CD14-positive monocyte (primary cell): Measurements from ENCODE around the gene LIMS2. TPM values are rescaled to one million over a fixed set of nuclear protein-coding genes. Genes with fewer than 3 reads are reported as not detected.

Experiments used
- DNase-seq, 3 donors: peaks; one replicate each; pipeline ENCODE4 v3.0.0-alpha.2; 2011 to 2022
- H2AFZ ChIP-seq: 2 replicates; pipeline ENCODE4 v1.6.0; 2012; ENCODE audit warnings: mild to moderate bottlenecking, low read depth, low read length, inconsistent platforms; ENCODE audit not compliant: insufficient read depth, poor library complexity, severe bottlenecking
- H3K27ac ChIP-seq, 2 donors: 1 replicate in 1 of 2; 2 replicates in 1 of 2; pipeline ENCODE4 v1.5.1; 2012 to 2013; ENCODE audit warnings: low read length in 2 of 2, control low read depth in 1 of 2, inconsistent platforms in 1 of 2, low read depth in 1 of 2, mild to moderate bottlenecking in 1 of 2
- H3K27me3 ChIP-seq, 2 donors: one replicate each; pipeline versions ENCODE4 v1.6.0 to v1.6.1; 2011 to 2013; ENCODE audit warnings: low read length in 2 of 2; ENCODE audit not compliant: control insufficient read depth in 2 of 2, insufficient read depth in 2 of 2
- H3K36me3 ChIP-seq, 2 donors: replicated peaks in 1 of 2; 1 replicate in 1 of 2; 2 replicates in 1 of 2; pipeline versions ENCODE4 v1.5.1 to v1.6.1; 2012 to 2013; ENCODE audit warnings: low read length in 2 of 2, control low read depth in 1 of 2, inconsistent platforms in 1 of 2, mild to moderate bottlenecking in 1 of 2; ENCODE audit not compliant: insufficient read depth in 2 of 2, control insufficient read depth in 1 of 2
- H3K4me1 ChIP-seq, 2 donors: 1 replicate in 1 of 2; 2 replicates in 1 of 2; pipeline versions ENCODE4 v1.5.1 to v1.6.1; 2012 to 2013; ENCODE audit warnings: low read length in 2 of 2, control low read depth in 1 of 2, inconsistent platforms in 1 of 2, mild to moderate bottlenecking in 1 of 2, moderate library complexity in 1 of 2; ENCODE audit not compliant: insufficient read depth in 2 of 2, control insufficient read depth in 1 of 2
- H3K4me2 ChIP-seq: replicated peaks from 2 replicates; pipeline ENCODE3; 2012; ENCODE audit warnings: low read length, moderate library complexity, mild to moderate bottlenecking; ENCODE audit not compliant: poor library complexity, severe bottlenecking; ENCODE audit errors: extremely low read depth
- H3K4me3 ChIP-seq, 3 experiments: fragments of 200-600 bp in 1 of 3; sonication (generic) in 1 of 3; replicated peaks in 1 of 3; 1 replicate in 2 of 3; 2 replicates in 1 of 3; pipeline ENCODE4 v1.5.1; 2011 to 2013; ENCODE audit warnings: low read length in 3 of 3, mild to moderate bottlenecking in 3 of 3, control low read depth in 2 of 3, low read depth in 2 of 3, inconsistent platforms in 1 of 3, moderate library complexity in 1 of 3
- H3K79me2 ChIP-seq: 2 replicates; pipeline ENCODE4 v1.6.0; 2012; ENCODE audit warnings: mild to moderate bottlenecking, control low read depth, inconsistent platforms, low read length, moderate library complexity; ENCODE audit not compliant: insufficient read depth
- H3K9ac ChIP-seq: 2 replicates; pipeline ENCODE4 v1.6.0; 2017; ENCODE audit warnings: low read length, mild to moderate bottlenecking; ENCODE audit not compliant: insufficient read depth, poor library complexity, severe bottlenecking
- H3K9me3 ChIP-seq, 2 donors: replicated peaks in 1 of 2; 1 replicate in 1 of 2; 2 replicates in 1 of 2; pipeline versions ENCODE4 v1.5.1 to v1.6.1; 2012 to 2013; ENCODE audit warnings: low read length in 2 of 2, control low read depth in 1 of 2; ENCODE audit not compliant: control insufficient read depth in 1 of 2, insufficient read depth in 1 of 2
- H4K20me1 ChIP-seq: 2 replicates; pipeline ENCODE4 v1.6.0; 2012; ENCODE audit warnings: mild to moderate bottlenecking, low read length, control low read depth, moderate library complexity; ENCODE audit not compliant: insufficient read depth
- H3K27ac Mint-ChIP-seq, 7 donors: one replicate each; pipeline ENCODE4 v1.8.0; 2020; ENCODE audit warnings: mild to moderate bottlenecking in 7 of 7, mixed read lengths in 7 of 7, moderate library complexity in 6 of 7, inconsistent platforms in 2 of 7
- H3K27me3 Mint-ChIP-seq, 3 donors: one replicate each; pipeline ENCODE4 v1.8.0; 2021 to 2022; ENCODE audit warnings: low read depth in 3 of 3, mild to moderate bottlenecking in 3 of 3, mixed read lengths in 3 of 3, moderate library complexity in 3 of 3, inconsistent platforms in 1 of 3
- H3K36me3 Mint-ChIP-seq, 2 donors: one replicate each; pipeline ENCODE4 v1.8.0; 2020; ENCODE audit warnings: mixed read lengths in 2 of 2, inconsistent platforms in 1 of 2, mild to moderate bottlenecking in 1 of 2
- H3K4me1 Mint-ChIP-seq: one replicate; pipeline ENCODE4 v1.8.0; 2020; ENCODE audit warnings: mild to moderate bottlenecking, mixed read lengths
- H3K4me3 Mint-ChIP-seq, 2 donors: one replicate each; pipeline ENCODE4 v1.8.0; 2020; ENCODE audit warnings: mild to moderate bottlenecking in 2 of 2, mixed read lengths in 2 of 2, moderate library complexity in 1 of 2
- H3K9me3 Mint-ChIP-seq, 7 donors: one replicate each; pipeline ENCODE4 v1.8.0; 2020 to 2022; ENCODE audit warnings: mixed read lengths in 7 of 7, mild to moderate bottlenecking in 6 of 7, moderate library complexity in 6 of 7, inconsistent platforms in 2 of 7
- CTCF ChIP-seq: fragments of 200-600 bp; IDR thresholded peaks from one replicate; pipeline ENCODE4 v1.8.0; 2022; ENCODE audit warnings: antibody characterized with exemption, mild to moderate bottlenecking
- WGBS: methylation state at CpG from one replicate; pipeline ENCODE4 v1.1.5; 2013; ENCODE audit warnings: missing lambda C conversion rate; ENCODE audit not compliant: insufficient coverage; 5-methylcytosine and 5-hydroxymethylcytosine counted together
- intact Hi-C, 2 donors: fragments of 100-400 bp; cut with micrococcal nuclease; formaldehyde crosslinking; loops; one replicate each; pipeline versions ENCODE4 v1.15.0 to v1.15.1; 2023
- polyA plus RNA-seq, 3 donors: library from polyadenylated mRNA; depleted of rRNA in 1 of 3; unstranded in 2 of 3; stranded (reverse) in 1 of 3; fragments of 300-500 nt in 2 of 3; fragments of >200 nt in 1 of 3; fragmentation: Illumina TruSeq in 2 of 3; gene quantifications; 1 replicate in 2 of 3; 2 replicates in 1 of 3; pipeline ENCODE4 v1.2.3, GENCODE V29; 2012 to 2021

LIMS2 gene
- polyA plus RNA-seq, 3 donors: 0.13 to 1.3 (median 0.23) TPM

GRCh38 chr2:127721978-127722355 is 46.6 kb upstream of the LIMS2 start:
- Histone ChIP-seq H3K27ac (no peak overlapping the region), H3K9ac (no peak overlapping the region), H2AFZ (no peak overlapping the region), H3K4me3 (no peak overlapping the region), H3K4me1 (no peaks in the 10 kb centered on the region), H3K4me2 (no peak overlapping the region), H3K36me3 (peaks cover 59 to 83% of the 10 kb centered on the region in 2 donors), H3K27me3 (no peaks in the 10 kb centered on the region), H3K79me2 (no peaks in the 10 kb centered on the region), H3K9me3 (no peaks in the 10 kb centered on the region), H4K20me1 (no peaks in the 10 kb centered on the region)
- peaks cover 6% of the 10 kb centered on the region for H3K4me1 Mint-ChIP-seq
- H3K36me3 Mint-ChIP-seq: peaks cover 76 to 77% of the 10 kb centered on the region in 2 donors
- H3K27me3 Mint-ChIP-seq: no peaks in the 10 kb centered on the region
- H3K9me3 Mint-ChIP-seq: no peaks in the 10 kb centered on the region
- no CpG with 5 or more reads among the region's 2 CpGs for WGBS
- no peak for TF ChIP-seq CTCF
- DNase-seq: no peak
- intact Hi-C loops: no loop called here
- H3K27ac Mint-ChIP-seq: no peak overlapping the region
- H3K4me3 Mint-ChIP-seq: no peak overlapping the region

GRCh38 chr2:127721311-127721977 is 46.1 kb upstream of the LIMS2 start:
- WGBS: 100% methylated on average over 3 of the region's 6 CpGs
- intact Hi-C loops: no loop called here
- Histone ChIP-seq H3K27me3 (no peaks in the 10 kb centered on the region), H3K4me3 (no peak overlapping the region), H3K36me3 (peaks cover 64 to 85% of the 10 kb centered on the region in 2 donors), H3K4me2 (no peak overlapping the region), H3K9me3 (no peaks in the 10 kb centered on the region), H4K20me1 (no peaks in the 10 kb centered on the region), H3K9ac (no peak overlapping the region), H3K27ac (no peak overlapping the region), H3K4me1 (no peaks in the 10 kb centered on the region), H3K79me2 (no peaks in the 10 kb centered on the region), H2AFZ (no peak overlapping the region)
- no peak for TF ChIP-seq CTCF
- Mint-ChIP-seq H3K27ac (no peak overlapping the region), H3K27me3 (no peaks in the 10 kb centered on the region), H3K4me3 (no peak overlapping the region), H3K9me3 (no peaks in the 10 kb centered on the region), H3K36me3 (peaks cover 76 to 82% of the 10 kb centered on the region in 2 donors), H3K4me1 (peaks cover 2% of the 10 kb centered on the region)
- DNase-seq: no peak
